SK-N-DZ (cell line): Measurements from ENCODE around the gene COPG2.
"Not testable (repeated sequence)": the region's sequence is repeated elsewhere in the genome, so short reads cannot be mapped to it uniquely, and the experiment has no call there.

Source experiments
- DNase-seq: peaks from one replicate; pipeline ENCODE4 v3.0.0-alpha.2; 2015; ENCODE audit warnings: low spot score

COPG2 gene

DNA sequence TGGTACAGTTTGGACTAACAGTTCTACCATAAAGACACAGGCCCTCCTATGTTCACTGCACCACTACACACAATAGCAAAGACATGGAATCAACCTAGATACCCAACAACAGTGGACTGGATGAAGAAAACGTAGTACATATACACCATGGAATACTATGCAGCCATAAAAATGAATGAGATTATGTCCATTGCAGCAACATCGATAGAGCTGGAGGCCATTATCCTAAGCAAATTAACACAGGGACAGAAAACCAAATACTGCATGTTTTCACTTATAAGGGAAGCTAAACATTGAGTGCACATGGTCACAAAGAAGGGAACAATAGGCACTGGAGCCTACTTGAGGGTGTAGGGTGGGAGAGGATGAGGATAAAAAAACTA, 101.7 kb downstream of the COPG2 start:
- DNase-seq = no peak

DNA sequence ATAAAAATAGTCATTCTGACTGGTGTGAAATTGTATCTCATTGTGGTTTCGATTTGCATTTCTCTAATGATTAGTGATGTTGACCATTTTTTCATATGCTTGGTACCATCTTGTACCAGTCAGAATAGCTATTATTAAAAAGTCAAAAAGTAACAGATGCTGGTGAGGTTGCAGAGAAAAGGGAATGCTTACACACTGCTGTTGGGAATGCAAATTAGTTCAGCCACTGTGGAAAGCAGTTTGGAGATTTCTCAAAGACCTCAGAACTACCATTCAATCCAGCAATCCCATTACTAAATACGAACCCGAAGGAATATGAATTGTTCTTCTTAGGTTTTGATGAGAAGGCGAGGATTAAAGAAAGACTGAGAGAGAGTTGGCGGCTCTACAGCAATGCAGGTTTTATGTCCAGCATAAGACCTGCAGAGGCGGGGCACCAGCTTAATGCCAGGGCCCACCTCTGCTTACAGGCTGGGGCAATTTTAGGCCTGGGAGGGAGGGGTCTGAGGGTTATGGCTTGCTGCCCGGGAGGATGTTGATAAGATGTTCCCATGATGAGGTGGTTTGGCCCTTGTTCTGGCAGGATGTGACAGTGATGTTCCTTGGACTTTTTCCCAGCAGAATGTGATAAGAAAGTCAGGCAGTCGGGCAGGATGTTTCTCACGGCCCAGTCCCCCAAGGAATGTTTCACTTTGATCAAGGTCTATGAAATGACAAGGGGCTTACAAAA, 102.2 kb downstream of the COPG2 start:
- DNase-seq = no peak

DNA sequence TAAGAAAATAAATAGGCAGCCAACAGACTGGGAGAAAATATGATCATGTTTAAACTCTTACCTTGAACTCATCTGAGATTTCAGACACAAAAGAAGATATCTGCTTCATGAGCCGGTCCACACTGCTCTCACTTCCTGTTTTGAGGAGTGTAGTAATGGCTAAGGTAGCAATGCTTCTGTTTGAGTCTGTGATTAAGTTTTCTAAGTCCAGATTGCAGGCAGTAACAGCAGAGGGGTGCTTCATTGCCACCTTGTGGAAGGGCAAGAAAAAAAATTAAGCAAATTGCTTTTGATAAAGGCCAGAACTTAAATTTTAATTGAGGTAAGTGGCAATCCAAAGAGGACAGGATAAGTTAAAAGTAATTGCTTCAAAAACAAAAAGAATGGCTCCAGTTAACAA, 107.6 kb downstream of the COPG2 start:
- peak; percentile 18 for DNase-seq

DNA sequence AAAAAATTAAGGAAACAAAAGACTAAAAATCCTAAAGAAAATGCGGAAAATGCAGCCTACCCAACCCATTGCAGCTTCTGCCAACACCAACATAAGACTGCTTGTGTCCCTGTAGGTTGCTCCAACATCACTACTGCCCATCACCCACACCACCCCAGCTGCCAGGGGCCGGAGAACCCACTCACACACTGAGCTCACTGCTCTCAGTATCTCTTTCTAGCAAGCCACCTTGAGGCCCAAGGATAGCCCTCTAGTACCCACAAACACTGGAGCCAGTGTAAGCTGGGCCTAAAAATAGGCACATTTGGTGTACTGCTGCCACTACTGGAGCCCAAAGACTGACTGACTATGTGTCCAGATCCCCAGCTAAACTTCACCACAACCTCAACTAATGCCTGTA, 109.4 kb downstream of the COPG2 start:
- DNase-seq = no peak

DNA sequence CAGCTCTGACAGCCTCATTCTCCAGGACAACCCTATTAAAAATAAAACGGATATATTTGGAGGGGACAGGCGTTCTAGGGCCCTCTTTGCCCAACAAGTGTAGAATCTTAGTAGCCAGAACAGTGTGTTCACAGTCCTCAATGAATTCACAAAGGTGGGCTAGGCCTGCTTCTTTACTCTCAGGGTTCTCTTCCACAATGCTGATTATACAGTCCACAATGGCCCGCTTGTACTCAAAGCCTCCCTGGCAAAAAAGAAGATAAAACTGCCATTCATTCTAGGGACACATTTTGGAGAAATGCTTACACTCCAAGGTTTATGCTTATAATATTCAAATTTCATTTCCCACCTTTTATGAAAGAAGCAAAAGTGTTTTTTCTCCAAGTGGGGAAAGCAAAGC, 114.1 kb downstream of the COPG2 start:
- no peak for DNase-seq

DNA sequence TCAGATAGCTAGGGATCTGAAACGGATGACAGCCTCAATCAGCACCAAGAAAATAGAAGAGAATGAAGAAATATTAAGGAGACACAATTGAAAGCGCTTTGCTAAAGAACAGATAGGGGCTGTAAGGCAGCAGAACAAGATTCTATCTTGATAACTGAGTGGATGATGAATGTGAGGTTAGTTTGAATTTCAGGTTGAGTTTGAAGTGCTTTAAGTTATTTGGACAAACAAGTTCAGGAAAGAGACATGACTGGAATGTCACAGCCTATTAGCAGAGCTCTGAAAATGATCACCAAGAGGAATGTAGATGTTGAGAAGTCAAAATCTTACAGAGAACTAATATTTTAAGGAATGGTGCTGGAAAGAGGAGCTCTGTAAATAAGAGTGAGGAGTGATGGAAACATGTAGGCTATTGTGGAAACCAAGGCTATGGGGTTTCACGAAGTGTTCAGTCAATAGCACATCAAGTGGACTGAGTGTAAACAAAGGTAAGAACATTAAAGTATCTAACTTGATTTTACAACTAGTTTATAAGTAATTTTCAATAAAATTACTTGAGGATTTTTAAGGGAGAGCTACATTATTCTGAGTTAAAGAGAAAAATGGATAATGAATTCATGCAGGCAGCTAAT, 115.0 kb downstream of the COPG2 start:
- no peak for DNase-seq

DNA sequence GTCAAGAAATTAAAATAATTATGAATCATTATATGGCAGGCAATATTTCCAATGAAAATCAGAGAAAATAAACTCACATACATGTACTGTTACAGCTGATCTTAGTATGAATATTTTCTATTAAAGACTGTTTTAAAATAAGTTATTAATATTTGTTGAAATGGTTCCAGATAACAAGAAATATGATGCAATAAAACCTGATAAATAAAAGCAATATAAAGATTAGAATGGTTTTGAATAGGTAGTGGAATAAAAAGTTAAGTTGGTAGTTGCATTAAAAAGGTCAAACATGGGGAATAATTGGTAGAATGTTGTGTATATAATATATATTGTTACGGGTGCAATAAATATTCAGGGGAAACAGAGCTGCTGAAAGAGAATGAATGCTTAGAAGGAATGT, 124.2 kb downstream of the COPG2 start:
- DNase-seq = no peak

DNA sequence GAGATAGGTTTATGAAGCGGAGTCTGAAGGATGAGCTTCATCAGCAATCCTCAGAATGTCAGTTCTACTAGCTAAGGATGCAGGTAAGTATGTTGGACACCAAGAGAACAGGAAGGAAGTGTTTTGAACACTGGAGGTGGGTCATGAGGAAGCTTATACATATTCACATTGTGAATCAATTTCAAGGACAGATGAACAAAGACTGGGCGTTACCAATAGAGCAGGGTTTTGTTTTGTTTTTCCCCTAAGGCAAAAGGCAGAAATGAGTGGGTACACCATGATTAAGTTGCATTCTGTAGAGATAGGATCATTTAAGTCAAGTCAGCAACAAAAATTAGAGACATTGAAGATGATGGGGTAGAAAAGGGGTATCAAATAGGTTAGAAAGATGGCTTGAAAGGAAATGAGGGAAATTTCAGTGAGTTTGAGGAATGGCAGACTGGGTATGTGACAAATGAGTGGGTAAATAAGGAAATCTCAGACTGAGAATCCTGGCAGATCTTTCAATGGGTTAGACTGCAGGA, 125.0 kb downstream of the COPG2 start:
- DNase-seq = no peak

DNA sequence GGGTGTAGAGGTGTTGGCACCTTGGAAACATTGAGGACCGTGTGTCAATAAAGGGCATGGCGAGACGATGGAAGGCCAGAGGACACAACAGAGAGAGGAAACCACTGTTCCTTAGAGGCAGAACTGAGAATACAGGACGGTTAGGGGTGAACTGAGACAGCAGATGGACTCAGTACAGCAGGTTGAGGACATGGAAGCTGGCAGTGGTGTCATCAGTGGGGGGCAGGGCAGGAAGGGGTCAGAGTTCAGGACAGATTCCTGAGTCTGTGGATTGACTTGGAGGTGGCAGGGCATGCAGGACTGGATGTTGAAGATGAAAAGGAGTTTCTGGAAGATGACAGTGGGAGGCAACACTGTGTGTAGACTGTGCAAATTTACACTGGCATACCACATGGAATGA, 126.3 kb downstream of the COPG2 start:
- DNase-seq = not testable (repeated sequence)

DNA sequence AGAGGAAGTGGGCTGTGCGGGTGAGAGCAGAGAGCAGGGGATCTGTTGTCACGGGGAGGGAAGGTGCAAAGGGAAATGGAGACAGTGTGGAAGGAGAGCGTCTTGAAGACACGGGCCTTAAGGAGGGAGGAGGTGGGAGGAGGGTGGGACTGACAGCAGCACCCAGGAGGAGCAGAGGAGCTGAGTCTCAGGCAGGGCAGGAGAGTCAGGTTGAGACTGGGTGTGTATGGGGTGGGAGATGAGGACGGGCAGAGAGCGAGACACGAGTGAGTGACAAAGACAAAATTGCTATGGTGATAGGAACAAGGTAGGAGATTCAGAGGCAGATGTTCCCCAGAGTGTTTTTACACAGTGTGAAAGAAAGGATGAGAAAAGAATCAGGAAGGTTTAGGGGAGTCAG, 127.3 kb downstream of the COPG2 start:
- DNase-seq = not testable (repeated sequence)

DNA sequence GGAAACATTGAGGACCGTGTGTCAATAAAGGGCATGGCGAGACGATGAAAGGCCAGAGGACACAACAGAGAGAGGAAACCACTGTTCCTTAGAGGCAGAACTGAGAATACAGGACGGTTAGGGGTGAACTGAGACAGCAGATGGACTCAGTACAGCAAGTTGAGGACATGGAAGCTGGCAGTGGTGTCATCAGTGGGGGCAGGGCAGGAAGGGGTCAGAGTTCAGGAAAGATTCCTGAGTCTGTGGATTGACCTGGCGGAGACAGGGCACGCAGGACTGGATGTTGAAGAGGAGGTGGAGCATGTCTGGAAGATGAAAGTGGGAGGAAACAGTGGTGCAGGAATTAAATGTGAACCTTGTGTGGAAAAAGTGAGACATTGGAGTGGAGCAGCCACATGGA, 130.7 kb downstream of the COPG2 start:
- not testable (repeated sequence) for DNase-seq

DNA sequence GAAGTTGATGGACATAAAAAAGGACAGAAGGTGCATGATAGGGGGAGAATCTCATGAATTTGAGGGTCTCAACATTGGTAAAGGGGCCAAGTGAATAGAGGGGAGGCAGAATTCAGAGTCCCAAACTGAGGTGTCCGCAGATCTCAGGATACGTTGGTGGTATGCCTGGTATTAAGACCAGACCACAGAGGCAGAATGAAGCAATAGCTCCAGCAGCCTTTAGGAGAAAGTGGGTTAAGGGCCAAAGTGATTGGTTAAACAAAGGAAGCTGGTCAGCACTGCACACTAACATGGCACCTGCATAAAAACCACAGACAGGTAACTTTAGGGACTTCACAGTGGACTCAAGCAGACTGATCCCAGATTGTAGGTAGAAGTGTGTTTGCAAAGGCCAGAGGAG, 139.1 kb downstream of the COPG2 start:
- no peak for DNase-seq

DNA sequence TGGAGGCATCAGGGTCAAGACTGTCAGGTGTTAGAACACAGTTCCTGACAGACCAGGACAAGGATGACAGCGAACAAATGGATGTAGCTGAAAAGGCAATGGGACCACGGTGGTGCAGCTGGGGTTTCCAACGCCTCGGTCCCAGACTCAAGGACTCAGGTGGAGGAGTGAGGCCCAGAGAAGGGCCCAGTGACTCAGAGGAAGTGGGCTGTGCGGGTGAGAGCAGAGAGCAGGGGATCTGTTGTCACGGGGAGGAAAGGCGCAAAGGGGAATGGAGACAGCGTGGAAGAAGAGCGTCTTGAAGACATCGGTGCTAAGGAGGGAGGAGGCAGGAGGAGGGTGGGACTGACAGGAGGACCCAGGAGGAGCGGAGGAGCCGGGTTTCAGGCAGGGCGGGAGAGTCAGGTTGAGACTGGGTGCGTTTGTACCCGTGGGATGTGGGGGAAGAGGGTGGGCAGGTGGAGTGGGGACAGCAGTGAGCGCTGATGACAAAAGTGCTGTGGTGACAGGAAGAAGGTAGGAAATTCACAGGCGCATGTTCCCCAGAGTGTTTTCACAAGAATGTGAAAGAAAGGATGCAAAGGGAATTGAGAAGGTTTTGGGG, 140.7 kb downstream of the COPG2 start:
- not testable (repeated sequence) for DNase-seq

DNA sequence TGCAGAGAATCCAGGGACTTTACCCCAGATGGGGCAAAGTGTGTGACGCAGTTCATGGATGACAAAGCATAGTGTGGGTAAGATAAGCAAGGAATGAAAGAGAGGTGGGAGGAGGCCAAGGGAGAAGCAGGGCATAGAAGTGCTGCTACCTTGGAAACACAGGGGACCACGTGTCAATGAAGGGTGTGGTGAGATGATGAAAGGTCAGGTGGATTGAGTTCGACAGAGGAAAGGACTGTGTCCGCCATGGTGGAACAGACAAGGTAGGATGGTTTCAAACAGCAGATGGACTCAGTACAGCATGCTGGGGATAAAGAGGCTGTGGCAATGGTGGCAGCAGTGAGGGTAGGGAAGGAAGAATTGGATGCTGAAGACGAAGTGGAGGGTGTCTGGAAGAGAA, 143.9 kb downstream of the COPG2 start:
- DNase-seq = no peak

DNA sequence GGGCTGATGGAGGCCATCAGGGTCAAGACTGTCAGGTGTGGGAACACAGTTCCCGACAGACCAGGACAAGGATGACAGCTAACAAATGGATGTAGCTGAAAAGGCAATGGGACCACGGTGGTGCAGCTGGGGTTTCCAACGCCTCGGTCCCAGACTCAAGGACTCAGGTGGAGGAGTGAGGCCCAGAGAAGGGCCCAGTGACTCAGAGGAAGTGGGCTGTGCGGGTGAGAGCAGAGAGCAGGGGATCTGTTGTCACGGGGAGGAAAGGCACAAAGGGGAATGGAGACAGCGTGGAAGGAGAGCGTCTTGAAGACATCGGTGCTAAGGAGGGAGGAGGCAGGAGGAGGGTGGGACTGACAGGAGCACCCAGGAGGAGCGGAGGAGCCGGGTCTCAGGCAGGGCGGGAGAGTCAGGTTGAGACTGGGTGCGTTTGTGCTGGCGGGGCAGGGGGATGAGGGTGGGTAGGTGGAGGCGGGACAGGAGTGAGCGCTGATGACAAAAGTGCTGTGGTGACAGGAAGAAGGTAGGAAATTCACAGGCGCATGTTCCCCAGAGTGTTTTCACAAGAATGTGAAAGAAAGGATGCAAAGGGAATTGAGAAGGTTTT, 144.9 kb downstream of the COPG2 start:
- DNase-seq = not testable (repeated sequence)

DNA sequence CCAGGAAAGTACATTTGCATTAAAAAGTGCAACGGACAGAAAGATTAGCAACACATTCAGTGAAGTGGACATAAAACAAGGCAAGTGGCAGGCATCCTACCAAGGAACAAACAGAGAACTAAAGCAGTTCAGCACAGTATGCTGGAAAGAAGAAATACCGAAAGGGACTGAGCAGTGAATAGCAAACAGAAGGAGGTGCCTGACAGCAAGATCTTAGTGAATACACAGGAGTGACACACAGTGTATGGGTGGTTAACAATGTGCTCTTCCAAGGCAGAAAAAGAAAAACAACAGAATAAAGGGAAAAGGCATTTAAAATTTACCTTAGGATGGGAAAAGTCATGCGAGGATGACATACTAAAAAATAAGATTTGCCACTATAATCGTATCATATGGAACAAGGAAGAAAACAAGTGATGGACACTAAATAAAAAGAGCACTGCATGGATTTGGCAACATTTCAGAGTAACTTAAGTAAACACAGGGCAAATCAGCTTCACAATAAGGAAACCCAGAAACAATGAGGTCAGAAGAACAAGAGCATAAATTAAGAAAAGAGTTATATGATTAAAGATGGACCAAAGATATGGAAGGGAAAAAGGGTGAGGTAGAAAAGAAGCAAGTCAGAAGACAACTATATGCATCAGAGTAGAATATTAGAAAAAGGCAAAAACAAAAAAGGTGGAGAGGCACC, 147.1 kb downstream of the COPG2 start:
- DNase-seq = no peak

DNA sequence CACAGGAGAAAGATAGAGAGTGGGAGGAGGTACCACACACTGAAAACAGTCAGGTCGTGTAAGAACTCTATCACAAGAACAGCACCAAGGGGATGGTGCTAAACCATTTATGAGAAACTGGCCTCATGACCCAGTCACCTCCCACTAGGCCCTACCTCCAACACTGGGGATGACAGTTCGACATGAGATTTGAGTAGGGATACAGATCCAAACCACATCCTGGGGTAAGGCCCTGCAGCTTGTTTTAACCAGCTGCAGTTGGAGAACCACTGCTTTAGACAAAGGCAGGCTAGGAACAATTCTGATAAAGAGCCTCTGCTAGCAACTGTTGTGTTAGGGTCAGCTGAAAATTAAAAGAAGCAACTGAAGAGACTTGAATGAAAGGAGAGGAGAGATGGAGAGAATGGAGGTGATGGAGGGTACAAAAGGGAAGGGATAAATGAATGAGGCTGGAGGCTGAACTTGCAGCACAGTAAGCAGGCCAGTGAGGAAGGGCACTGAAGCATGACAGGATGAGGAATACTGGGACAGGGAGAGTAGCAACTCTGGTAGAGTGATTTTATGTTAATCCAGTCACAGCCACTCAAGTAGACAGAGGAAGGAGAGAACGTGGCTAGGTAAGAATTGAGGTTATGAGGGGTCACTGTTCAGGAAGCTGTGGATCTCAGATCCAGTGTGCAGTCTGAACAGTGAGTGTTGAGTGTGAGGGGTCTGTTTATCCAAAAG, 153.1 kb downstream of the COPG2 start:
- DNase-seq = no peak

DNA sequence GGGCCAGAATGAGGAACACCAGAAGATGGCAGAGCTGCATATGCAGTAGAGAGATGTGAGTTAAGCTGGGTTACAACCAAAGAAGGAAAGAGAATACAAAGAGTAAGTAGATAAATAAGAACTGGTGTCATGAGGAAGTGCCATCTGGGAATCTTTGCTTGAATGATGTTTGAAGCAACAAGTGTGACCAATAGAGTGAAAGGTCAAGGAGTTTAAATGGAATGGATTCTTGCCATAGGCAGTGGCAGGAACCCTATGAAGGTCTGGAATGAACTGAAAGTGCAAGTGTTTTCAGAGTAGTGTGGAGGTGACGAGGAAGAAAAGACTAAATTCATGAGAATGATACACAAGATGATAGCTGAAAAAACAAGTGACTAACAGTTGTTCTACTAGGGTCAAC, 155.1 kb downstream of the COPG2 start:
- DNase-seq = no peak

DNA sequence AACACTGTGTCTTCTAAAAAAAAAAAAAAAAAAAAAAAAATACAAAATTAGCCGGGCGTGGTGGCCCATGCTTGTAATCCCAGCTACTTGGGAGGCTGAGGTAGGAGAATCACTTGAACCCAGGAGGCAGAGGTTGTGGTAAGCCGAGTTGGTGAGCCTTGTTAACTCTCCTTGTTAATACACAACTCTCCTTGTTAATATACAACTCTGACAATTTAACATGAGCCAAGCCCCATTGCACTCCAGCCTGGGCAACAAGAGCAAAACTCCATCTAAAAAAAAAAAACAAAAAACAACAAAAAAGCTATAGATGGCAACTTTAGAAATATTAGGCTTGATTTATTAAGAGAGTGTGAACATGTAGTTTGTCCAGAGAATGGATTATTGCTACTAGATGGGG, 156.5 kb downstream of the COPG2 start:
- DNase-seq = not testable (repeated sequence)

DNA sequence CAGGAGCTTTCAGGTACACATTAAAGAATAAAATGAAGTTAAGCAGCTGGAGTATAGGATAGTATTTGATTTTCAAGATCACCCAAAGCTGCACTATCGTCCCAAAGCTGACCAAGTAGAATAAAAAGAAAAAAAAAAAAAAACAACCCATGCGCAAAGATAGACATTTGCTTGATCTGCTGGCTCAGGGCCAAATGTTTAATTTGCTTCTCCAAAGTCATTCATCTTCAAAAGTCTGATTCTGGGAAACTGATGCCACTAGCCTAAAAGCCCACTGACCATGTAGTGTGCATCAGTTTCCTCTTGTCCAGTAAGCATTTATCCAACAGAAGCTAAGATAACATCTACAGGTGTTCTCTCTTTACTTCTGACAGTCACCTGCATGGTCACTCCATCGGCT, 162.2 kb downstream of the COPG2 start:
- no peak for DNase-seq

DNA sequence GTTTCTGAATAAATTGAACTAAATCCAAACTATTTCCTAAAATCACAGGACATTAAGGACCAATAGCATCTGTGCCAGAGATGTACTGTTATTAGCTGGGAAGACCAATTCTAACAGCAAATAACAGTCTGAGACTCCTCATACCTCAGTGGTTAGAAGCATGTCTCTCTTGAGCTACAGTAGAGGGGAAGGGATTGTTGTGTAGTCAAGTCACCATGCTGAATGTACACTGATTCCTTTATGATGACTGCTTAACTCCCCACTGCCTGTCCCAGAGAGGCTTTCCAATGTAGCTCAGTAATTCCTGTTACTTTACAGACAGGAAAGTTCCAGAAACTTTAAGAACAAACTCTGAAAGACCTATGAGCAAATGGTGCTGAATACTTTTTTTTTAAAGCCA, 162.8 kb downstream of the COPG2 start:
- no peak for DNase-seq
